HepG2 (cell line): ENCODE measurements around the gene MN1. TPM values are rescaled to one million over a fixed set of nuclear protein-coding genes. Genes with fewer than 3 reads are reported as not detected.

ENCODE experiments used
- AKNA ChIP-seq: sonication (generic); formaldehyde crosslinking; IDR thresholded peaks from 2 replicates; pipeline ENCODE4 v1.4.0; 2020; ENCODE audit warnings: missing genetic modification reagents, borderline replicate concordance
- GTF2F1 ChIP-seq: fragments of 150-350 bp; IDR thresholded peaks from 2 replicates; pipeline ENCODE4 v1.6.1; 2014; ENCODE audit warnings: low read length
- NR3C1 ChIP-seq: sonication (generic); formaldehyde crosslinking; IDR thresholded peaks from 2 replicates; pipeline ENCODE4 v1.4.0; 2020; ENCODE audit warnings: missing genetic modification reagents
- PCBP1 ChIP-seq: fragments of 200-400 bp; formaldehyde crosslinking; IDR thresholded peaks from 2 replicates; pipeline ENCODE4 v1.6.1; 2017; ENCODE audit warnings: mild to moderate bottlenecking, low read depth, low read length, borderline replicate concordance
- PRPF4 ChIP-seq: fragments of 200-400 bp; formaldehyde crosslinking; IDR thresholded peaks from 2 replicates; pipeline ENCODE4 v1.6.1; 2016; ENCODE audit warnings: low read length, low read depth; ENCODE audit not compliant: poor library complexity, severe bottlenecking
- TBX2 ChIP-seq: sonication (generic); formaldehyde crosslinking; IDR thresholded peaks from 2 replicates; pipeline ENCODE4 v1.5.0; 2020; ENCODE audit warnings: missing genetic modification reagents, mild to moderate bottlenecking, borderline replicate concordance
- UBTF ChIP-seq: sonication (generic); formaldehyde crosslinking; IDR thresholded peaks from 2 replicates; pipeline ENCODE4 v1.4.0; 2020; ENCODE audit warnings: mild to moderate bottlenecking, missing genetic modification reagents
- ZBTB40 ChIP-seq, 2 experiments: fragments of 450-650 bp in 1 of 2; sonication (generic) in 1 of 2; formaldehyde crosslinking in 1 of 2; IDR thresholded peaks; 2 replicates each; pipeline versions ENCODE4 v1.6.1 to v1.8.0; 2016 to 2022; ENCODE audit warnings: antibody characterized with exemption in 1 of 2, mild to moderate bottlenecking in 1 of 2, missing genetic modification reagents in 1 of 2
- ZNF232 ChIP-seq: sonication (generic); formaldehyde crosslinking; IDR thresholded peaks from 2 replicates; pipeline ENCODE4 v1.4.0; 2020; ENCODE audit warnings: missing genetic modification reagents, borderline replicate concordance
- ZNF24 ChIP-seq: fragments of 450-650 bp; IDR thresholded peaks from 2 replicates; pipeline ENCODE4 v1.6.1; 2017; ENCODE audit warnings: antibody characterized with exemption, mild to moderate bottlenecking
- ZNF3 ChIP-seq: IDR thresholded peaks from 2 replicates; pipeline ENCODE4 v1.7.0; 2017; ENCODE audit warnings: inconsistent platforms
- polyA plus RNA-seq, 8 experiments: library from polyadenylated mRNA; depleted of rRNA in 3 of 8; stranded (reverse) in 7 of 8; unstranded in 1 of 8; fragments of >200 nt; fragmentation: Illumina TruSeq in 4 of 8; extraction: Trizol in 4 of 8; gene quantifications; 2 replicates each; pipeline versions ENCODE4 v1.2.1 to v1.2.3, GENCODE V29; 2011 to 2016; ENCODE audit warnings: low read depth in 4 of 8, missing spikeins in 1 of 8, mixed read lengths in 1 of 8; ENCODE audit not compliant: insufficient read depth in 1 of 8
- total RNA-seq, 5 experiments: library from RNA; depleted of rRNA; stranded (reverse); fragments of >200 nt; fragmentation: Illumina TruSeq; extraction: Trizol; gene quantifications; 2 replicates each; pipeline ENCODE4 v1.2.3, GENCODE V29; 2016; ENCODE audit warnings: low read depth in 1 of 5

MN1 gene
- total and polyA plus RNA-seq, 2 of the 13 experiments (the other 11 are each of a cell fraction or from before 2014, with no cell fraction given) = 0.01 TPM; not detected in 1

- no peak for TF ChIP-seq AKNA (CRISPR knock-in tag)
- no peak for TF ChIP-seq ZNF3 (CRISPR knock-in tag)
- TF ChIP-seq PRPF4 = no peak
- TF ChIP-seq ZNF232 (CRISPR knock-in tag) = no peak
- TF ChIP-seq ZNF24 = 0 out of 2 replicates have a peak, but pooled peaks have one; percentile 35
- no peak for TF ChIP-seq ZBTB40 (IDR thresholded peaks at IDR 0.05)
- no peak for TF ChIP-seq ZBTB40 (CRISPR knock-in tag; IDR thresholded peaks at IDR 0.05)
- no peak for TF ChIP-seq TBX2
- no peak for TF ChIP-seq GTF2F1
- TF ChIP-seq UBTF (CRISPR knock-in tag) = 0 out of 2 replicates have a peak, but pooled peaks have one; percentile 18
- no peak for TF ChIP-seq PCBP1
- no peak for TF ChIP-seq NR3C1
These were observed 19.6 kb upstream of the MN1 start (continued) for GRCh38 chr22:27820896-27821866.
